NCI-H2171 treated with DMSO at 0.1 percent for 48 hours (cell line): Measurements from ENCODE around the gene STAU1.
"Not testable (repeated sequence)": the region's sequence is repeated elsewhere in the genome, so short reads cannot be mapped to it uniquely, and the experiment has no call there.

ENCODE experiments used
- DNase-seq: peaks from one replicate; lab custom pipeline; 2025; lab: John Stamatoyannopoulos, UW

Gene STAU1, protein sequence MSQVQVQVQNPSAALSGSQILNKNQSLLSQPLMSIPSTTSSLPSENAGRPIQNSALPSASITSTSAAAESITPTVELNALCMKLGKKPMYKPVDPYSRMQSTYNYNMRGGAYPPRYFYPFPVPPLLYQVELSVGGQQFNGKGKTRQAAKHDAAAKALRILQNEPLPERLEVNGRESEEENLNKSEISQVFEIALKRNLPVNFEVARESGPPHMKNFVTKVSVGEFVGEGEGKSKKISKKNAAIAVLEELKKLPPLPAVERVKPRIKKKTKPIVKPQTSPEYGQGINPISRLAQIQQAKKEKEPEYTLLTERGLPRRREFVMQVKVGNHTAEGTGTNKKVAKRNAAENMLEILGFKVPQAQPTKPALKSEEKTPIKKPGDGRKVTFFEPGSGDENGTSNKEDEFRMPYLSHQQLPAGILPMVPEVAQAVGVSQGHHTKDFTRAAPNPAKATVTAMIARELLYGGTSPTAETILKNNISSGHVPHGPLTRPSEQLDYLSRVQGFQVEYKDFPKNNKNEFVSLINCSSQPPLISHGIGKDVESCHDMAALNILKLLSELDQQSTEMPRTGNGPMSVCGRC

DNA sequence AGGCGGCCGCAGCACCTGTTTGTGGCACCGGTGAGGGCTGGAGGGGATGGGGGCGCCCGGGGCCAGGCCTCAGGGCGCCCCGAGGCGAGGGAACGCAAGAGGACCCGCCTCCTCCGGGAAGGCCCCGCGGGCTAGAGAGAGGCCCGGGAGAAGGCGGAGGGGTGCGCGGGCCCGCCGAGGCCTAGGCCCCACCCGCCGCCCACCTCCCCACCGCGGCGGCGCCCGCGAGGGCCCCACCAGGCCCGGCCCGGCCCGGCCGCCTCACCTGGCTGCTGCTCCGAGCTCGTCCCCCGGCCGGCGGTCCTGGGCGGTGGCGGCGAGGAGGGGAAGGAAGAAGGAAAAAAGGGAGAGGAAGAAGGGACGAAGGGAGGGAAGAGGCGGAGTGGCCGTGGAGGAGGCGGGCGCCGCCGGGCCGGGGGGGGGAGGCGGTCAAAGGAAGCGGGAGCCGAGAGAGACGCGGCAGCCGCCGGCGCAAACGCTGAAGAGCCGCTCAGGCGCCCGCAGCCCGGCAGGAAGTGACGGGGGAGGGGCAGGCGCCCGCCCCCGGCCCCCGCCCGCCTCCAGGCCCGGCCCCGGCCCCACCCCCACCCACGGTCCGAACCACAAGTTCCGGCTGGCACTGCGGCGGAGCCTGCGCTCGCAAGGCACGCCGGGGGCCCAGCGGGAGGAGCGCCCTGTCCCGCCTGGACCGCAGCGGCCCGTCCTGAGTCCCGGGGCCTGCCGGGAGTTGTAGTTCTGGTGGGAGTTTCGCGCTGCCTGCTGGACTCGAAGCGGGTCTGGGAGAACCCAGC is at the start of gene STAU1:
Gene STAU1 (minus strand): TSS at position 484 of the 791 bp plus-strand sequence. CDS start 22,133 bp downstream, outside the sequence.
- peak; percentile 96 for DNase-seq

DNA sequence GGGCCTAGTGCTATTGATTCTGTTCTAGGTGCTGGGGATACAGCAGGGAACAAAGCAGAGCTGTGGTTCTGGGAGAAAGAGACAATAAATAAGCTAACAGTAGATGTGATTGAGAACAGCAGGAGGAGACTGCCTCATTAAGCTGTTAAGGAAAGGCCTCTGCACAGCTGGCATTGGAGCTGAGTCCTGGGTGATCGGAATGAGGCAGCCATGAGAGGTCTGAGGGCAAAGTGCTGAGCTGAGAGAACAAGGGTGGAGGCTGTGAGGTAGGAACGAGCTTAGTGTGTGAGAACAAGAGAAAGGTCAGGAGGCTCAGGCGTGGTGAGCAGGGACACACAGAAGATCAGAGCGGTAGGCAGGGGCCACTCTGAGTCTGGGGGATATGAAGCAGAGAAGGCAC is 49.4 kb upstream of the STAU1 start:
- no peak for DNase-seq

DNA sequence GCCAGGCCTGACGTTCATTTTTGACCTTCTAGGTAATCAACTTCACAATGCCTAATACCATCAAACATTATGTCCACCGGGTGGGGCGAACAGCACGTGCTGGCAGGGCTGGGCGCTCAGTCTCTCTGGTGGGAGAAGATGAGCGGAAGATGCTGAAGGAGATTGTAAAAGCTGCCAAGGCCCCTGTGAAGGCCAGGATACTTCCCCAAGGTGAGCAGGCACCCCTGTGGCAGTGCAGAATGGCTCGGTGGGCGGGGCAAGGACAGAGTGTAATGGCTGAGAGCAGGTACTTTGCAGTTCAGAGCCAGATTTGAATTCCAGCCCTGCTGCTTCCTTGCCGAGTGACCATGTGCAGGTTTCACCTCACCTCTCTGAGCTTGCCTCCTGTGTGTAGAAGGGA is 48.2 kb upstream of the STAU1 start:
- no peak for DNase-seq

DNA sequence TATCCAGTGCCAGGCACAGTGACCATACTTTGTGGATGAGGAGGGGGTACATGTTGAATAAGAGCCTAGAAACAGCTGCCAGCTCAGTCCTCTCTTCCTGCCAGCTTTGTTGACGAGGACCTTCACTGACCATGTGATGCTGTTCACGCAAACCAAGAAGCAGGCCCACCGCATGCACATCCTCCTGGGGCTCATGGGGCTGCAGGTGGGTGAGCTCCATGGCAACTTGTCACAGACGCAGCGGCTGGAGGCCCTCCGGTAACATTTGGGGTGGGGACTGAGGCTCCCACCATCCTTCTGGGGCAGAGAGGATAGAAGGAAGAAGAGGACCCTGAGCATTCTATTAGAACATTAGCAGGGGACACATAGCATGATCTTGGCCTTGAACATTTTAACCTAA is 46.7 kb upstream of the STAU1 start:
- no peak for DNase-seq

DNA sequence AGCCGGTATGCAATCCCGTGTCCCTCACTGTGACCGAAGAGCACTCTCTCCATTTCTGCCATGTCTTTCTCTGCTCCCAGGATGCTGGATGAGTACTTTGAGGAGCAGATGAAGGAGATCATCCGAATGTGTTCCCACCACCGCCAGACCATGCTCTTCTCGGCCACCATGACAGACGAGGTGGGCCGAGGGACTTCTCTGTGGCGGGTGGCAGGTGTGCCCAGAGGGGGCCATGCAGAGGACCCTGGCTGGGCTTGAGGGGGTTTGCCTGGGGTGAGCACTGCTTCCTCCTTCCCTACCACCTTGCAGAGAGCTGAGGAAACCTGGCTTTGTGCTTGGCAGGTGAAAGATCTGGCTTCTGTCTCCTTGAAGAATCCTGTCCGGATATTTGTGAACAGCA is 45.1 kb upstream of the STAU1 start:
- DNase-seq = no peak

DNA sequence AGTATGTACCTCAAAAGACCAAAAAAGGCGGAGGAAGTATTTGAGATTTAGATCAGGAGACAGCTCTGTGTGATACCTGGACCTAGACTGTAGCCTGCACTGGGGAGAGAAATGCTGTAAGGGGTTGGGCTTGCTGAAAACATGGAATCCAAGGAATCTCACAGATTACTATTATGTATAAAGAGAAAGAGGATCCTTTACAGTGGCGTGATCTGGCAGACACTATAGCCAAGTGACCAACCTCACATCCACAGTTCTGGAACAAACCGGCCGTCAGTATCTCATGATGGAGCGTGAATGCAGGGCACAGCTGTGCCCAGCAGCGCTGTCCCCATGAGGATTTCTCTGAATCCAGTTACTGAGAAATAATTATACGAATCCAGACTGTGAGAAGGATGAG is 43.3 kb upstream of the STAU1 start:
- no peak for DNase-seq

DNA sequence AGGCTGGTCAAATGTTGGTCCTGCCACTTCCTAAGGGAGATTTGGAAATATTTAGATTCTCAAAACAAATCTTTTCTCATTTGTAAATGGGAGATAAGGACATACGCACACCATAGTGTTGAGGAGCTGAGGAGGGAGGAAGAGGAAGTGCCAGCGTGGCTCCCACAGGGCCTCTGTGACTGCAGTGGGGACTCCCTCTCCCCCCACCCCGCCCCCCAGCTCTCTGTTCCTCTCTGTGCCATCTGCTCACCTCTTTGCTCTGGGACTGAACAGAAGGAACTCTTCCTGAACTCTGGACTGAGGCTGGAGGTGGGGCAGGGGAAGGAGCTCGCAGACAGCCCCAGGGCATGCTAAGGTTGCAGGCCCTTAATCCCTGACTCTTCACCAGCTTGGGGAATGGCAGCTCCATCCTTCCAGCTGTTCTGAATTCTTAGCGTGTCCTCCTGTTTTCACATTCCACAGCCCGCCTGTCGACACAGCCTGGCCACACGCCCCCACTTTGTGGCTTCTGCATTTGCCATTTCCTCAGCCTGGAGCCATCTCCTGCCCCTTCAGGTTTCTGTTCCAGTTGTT is 42.5 kb upstream of the STAU1 start:
- peak; percentile 92 for DNase-seq

DNA sequence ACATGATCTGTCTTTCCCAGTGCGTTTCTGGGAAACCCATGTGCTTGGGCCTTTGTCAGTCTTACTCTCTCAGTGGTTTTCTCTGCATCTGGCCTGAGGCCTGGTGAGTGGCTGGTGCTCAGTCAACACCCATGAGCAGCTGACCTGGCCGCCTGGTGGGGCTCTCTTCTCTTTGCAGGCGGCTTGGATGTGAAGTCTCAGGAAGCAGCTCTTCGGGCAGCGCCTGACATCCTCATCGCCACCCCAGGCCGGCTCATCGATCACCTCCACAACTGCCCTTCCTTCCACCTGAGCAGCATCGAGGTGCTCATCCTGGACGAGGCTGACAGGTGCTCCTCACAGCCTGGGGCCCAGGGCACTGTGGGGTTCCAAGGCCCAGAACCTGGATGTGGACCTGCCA is 41.9 kb upstream of the STAU1 start:
- no peak for DNase-seq

DNA sequence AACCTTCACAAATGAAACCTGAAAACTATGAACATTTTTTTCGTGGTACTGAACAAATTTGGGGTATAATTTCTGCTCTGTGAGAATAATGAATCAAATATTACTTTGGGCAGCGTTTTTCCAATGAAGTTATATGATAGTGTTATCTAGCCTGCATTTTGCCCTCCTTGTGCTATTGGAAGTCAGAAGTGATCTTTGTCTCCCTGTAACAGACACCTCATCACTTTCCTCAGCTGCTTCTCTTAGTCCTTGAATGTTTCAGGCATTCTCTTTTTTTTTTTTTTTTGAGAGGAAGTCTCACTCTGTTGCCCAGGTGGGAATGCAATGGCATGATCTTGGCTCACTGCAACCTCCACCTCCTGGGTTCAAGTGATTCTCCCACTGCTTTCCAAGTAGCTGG is 41.2 kb upstream of the STAU1 start:
- DNase-seq = peak; percentile 19

DNA sequence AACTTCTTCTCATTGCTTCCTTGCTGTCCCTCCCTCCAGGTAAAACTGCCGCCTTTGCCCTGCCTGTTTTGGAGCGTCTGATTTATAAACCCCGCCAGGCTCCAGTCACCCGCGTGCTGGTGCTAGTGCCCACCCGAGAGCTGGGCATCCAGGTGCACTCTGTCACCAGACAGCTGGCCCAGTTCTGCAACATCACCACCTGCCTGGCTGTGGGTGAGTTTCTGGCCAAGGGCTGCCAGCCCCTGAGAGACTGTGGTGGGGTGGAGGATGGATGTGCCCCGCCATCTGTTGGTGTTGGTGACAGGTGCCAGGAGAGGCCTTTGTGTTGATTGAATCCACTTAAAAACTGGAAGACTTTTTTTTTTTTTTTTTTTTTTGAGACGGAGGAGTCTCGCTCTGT is 40.5 kb upstream of the STAU1 start:
- peak; percentile 99 for DNase-seq

DNA sequence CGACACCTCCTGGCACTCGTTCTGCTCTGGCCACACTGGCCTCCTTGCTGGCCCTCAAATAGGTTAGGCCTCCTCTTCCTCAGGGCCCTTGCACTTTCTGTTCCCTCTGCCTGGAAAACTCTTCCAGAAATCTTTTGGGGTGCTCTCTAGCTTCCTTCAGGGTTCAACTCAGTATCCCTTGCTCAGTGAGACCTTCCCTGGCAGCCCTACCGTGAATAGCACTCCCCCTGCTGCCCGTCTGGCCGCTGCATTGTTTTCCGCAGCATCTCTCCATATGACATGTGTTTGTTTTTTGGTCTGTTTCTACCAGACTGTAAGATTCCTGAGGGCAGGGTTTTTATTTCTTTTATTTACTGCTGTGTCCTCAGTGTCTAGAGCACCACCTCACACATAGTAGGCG is 37.8 kb upstream of the STAU1 start:
- DNase-seq = no peak

DNA sequence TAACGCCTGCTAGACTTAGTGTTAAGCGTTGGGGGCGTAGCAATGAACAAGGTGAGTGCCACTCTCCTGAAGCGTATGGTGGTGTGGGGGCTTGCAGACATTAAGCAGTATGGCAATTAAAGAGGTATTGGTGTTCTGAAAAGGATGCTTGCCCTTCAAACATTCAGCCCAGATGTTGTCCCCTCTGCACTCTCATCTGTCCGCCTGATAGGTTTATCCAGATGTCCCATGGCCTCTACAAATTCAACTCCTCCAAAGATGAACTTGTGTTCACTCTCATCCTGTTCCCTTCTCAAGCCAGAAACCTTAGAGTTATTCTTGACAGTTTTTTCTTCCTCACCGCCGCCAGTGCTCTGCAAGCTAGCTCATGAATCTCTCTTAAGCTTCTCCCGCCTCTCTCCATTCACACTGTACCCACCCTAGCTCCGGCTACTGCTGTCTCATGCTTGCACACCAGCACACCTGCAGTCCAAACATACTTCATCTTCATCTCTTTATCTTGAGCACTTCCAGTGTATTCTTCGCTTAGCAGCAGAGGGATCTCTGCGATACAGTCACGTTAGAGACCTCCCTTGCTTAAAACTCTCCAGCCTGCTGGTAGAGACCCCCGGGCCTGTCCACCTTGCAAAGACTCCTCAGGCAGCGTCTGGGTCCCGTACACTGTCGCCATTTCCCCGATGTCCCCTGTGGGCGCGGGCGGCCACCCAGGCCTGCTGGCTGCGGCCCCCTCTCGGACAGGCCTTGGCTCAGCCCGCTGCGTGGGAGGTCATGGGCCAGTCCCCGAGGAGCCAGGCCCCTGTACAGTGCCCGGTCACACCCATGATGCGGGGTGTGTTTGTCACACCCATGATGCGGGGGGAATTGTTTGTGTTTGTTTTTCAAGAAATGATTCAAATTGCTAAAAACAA is 32.0 kb upstream of the STAU1 start:
- no peak for DNase-seq

DNA sequence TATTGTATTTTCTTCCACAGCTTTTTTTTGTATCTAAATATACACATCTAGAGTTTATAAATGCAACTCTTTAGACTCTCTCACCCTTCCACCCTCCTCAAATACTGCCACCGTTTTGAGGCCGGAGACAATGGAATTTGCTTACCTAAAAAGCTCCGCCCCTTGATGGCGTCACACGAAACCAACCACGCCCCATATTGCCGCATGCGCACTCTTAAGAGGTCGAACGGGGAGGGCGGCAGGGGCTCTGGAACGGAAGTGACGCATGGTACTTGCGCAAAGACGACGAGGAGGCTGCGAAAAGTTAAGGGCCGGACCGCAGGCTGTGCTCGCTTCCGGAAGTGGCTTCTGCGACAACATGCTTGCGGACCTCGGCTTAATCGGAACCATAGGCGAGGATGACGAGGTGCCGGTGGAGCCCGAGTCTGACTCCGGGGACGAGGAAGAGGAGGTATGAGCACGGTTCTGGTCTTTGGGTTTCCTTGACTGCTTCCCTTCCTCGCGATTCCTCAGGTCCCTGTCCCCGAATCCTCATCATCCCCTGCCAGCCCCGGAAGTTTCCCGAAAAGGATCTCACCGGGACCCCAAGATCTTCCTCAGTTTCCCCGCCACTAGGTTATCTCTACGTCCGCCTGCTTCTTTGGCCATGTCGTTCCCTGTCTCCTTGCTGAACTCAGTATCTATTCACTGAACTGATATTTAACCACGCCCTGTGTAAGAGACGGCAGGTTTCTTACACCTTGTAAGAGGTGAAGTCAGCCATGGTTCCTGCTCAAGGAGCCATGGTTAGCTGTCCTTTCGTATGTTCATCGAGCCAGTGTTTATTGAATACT is 31.2 kb upstream of the STAU1 start, which contains the start of gene DDX27:
Gene DDX27 (plus strand): TSS at position 326 of the 833 bp plus-strand sequence. CDS start 33 bp downstream, at position 359.
- peak; percentile 100 for DNase-seq

DNA sequence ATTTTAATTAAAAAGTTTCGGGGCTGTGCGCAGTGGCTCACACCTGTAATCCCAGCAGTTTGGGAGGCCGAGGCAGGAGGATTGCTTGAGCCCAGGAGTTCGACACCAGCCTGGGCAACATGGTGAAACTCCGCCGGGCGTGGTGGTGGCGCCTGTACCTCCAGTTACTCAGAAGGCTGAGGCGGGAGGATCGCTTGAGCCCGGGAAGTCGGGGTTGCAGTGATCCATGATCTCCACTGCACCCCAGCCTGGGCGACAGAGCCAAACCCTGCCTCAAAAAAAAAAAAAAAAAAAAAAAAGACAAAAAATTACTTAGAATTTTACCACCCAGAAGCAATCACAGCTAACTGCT is 30.6 kb upstream of the STAU1 start:
- DNase-seq = not testable (repeated sequence)

DNA sequence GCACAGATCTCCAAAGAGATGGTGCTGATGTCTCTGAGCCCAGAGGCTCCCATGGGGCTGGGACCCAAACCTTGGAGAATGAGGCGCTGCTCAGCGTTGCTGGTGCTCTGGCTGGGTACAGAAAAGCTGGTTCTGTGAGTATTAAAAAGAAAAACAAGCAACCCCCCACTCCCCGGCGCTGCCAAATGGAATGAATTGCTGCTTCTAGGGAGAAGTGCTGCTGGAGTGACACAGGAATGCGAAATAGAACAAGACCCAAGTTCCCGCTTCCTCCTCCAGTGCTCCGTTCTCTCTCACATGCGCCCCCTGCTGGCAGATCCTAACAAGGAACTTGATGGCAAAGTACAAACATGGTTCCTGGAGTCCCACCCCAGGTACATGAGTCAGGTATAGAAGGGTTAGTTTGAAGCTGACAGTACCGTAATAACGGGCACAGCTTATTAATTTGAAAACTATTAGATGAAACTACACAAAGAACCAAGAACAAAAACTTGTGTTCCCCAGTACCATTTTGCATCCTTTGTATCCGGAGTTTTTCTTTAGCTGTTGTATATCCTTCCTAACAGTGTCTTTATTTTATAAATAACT is 29.0 kb upstream of the STAU1 start:
- DNase-seq = peak; percentile 81

DNA sequence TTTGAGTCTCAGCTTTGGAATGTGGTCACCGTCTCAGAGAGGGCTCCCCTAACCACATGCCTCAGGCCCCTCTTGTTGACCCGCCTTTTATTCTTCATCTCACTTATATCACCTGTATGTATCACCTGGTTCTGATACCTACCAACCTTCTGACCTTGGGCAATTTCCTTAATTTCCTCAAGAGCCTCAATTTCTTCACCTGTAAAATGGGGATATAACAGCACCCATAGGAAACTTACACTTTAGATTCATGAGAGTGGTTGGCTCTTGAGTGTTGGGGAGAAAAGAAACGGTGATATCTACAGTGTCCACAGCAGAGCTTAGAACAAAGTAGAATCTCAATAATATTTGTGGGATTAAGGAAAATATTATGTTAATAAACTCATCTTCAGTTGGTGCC is 27.1 kb upstream of the STAU1 start:
- DNase-seq = no peak

DNA sequence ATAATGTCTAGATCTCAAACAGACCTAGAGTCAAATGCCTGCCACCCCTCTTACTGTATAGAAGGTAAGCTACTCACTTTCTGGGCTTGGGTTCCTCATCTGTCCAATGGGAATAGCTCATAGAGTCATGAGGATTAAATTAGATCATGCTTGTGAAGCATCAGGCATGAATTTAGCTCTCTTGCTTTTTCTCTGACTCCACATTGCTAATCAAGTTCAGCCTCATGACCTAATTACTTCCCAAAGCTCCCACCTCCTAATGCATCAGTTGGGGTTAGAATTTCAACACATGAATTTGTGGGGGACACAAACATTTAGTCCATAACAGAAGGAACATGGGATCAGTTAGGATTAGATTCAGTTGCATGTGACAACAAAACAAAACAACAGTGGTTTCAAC is 26.4 kb upstream of the STAU1 start:
- no peak for DNase-seq

DNA sequence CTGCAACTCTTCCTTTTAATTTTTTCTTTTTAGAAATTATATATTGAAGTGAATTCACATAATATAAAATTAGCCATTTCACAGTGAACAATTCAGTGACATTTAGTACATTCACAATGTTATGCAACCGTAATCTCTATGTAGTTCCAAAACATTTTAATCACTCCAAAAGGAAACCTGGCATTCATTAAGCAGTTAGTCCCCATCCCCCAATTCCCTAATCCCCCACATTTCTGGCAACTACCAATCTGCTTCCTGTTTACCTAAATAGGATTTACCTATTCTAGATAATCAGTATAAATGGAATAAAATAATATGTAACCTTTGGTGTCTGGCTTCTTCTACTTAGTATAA is 22.6 kb upstream of the STAU1 start:
- no peak for DNase-seq

DNA sequence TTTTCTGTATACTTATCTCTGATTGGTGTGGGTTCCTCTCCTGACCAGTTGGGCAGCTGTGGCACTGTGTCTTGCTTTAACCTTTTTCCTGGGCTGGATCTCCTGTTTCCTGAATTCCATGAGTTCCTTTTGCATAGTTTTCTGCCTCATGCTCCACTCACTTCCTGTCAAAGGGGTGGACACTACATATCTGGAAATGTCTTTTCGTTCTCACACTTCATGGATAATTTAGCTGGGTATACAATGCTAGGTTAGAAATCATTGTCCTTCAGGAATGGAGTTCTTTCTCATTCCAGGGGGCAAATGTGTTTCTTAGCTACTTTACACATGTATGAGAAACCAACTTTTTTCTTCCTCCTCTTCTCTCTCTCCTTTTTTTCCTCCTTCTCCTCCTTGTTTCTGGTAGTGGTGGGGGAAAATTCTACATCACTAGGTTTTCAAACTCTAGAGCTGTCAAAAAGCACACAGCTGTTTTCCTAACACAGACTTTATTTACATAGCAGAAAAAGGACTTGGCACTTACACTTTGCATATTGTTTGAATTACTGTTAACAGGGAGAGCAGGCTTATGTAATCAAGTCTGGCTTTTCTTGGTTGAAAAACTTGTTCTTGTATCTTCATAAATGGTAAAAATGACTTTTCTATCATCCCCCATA is 22.1 kb upstream of the STAU1 start:
- DNase-seq = no peak

DNA sequence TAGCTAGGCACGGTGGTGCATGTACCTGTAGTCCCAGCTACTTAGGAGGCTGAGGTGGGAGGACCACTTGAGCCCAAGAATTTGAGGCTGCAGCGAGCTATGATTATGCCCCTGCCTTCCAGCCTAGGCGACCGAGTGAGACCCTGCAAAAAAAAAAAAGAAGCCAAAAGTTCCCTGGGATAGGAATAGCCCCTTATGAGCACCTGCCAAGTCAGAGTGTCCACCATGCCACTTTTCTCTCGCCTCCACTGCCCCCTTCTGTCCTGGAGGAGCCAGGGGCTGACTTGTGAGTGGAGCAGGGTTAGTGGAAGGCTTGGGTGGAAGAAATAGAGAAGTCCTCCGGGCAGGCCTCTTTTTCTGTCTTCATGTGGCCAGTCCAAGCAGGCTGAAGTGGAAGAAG is 18.9 kb upstream of the STAU1 start:
- DNase-seq = no peak
